Pons (tissue), 1 donor: ENCODE data around the gene NAV2.

Experiments used
- DNase-seq: peaks from one replicate; pipeline ENCODE4 v3.0.0-alpha.2; 2016; ENCODE audit warnings: low spot score

Gene NAV2

GRCh38 chr11:19683862-19684491, 28.7 kb upstream of the NAV2 start:
- no peak for DNase-seq

DNA sequence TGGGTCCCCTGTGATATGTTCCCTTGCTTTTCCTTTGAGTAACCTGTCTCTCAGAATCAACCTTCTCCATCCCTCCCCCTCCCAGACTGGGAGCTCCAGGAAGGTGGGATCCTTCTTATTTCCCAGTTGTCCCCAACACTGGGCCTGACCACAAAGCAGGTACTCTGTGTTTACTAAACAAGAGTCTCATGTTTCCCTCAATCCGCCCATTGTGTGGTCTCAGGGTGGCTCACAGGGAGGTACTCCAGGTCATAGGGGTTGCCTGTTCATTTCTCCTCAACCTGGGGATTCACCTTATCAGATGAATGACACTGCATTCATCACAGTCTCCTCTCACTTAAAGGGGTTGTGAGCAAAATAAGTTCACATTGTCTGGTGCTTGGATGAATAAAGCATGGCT, 26.4 kb upstream of the NAV2 start:
- no peak for DNase-seq

DNA sequence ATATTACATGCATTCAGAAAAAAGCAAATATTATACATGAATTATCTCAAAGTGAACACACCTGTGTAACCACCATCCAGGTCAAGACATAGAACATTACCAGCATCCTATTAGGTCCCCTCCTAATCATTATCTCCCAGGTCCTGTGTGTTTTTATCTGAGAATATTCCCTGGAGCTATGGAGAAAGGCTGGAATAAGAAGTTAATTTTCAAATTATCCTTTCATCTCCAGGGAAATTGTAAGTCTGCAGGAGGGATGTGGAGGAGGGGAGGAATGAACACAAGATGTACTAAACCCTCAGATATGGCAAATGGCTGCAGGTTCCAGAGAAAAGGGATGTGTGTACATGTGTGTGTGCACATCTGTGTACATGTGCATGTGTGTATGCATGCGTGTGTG, 25.2 kb upstream of the NAV2 start:
- no peak for DNase-seq

GRCh38 chr11:19689281-19690000, 23.2 kb upstream of the NAV2 start:
- no peak for DNase-seq

DNA sequence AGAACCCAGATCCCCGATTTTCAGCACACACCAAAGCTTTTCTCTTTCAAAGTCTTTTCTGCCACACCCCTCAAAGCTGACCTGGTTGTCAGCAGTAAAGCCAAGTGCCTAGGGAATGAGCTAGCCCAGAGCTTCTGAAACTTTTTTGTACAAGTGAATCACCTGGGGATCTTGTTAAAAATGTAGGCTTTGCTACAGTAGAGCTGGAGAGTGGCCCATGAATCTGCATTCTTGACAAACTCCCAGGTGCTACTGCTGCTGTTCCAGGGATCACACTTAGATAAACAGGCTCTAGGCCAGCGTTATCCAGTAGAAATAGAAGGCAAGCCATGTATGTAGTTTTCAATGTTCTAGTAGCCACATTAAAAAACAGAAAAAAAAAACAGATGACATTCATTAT, 21.8 kb upstream of the NAV2 start:
- no peak for DNase-seq

DNA sequence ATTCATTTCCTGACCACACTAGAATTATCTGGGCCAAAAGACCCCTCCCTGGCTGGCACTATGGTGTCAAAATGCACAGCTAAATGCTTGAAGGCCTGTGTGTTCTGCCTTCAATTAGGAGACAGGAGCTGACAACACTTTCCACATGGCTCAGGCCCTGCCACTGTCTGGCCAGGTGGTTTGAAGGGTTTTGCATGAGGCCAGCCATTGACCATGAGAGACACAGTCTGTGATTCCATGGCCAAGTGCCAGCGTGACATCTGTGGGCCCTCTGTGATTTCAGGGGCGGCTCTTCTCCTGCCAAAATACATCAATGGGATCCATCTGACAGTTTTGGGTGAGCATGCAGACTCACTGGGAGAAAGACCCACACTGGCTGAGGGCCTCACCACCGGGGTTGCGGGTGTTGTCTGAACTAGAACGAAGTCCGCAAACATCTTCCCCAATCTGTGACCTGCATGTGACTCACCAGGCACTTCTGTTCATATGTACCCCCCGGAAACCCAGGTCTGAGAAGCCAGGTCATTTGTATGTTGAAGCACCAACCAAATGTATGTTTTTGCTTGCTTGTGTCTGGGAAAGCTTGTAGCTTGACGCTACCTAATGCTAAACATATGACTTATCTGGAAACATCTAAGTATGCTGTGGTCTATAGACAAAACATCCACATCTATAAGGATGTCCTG, 20.7 kb upstream of the NAV2 start:
- DNase-seq, result no peak

- no peak for DNase-seq
These were observed 19.5 kb upstream of the NAV2 start for GRCh38 chr11:19693146-19693545.

DNA sequence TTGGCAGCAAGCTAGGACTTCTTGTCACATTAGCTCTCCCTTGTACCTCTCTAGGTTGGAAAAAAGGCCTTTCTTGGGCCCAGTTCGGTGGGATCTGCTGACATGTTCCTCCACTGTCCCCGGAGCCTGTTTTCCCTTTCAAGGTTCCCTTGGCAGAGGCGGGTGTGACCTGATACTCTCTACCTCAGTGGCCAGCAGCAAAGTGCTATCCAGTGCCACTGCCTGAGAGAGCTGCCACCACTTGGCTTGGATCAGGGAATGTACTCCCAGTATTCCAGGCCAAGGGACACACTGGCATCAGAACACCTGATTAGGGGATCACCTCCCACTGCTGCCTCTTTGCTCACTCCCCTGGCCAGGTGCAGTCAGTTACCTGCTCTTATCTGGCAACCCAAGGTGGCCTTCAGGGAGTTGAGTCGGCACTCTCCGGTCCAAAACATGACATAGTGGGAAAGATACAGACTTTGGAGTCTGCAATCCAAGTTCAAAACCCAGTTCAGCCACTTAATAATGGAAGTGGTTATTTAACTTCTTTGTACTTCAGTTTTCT, 17.8 kb upstream of the NAV2 start:
- no peak for DNase-seq

GRCh38 chr11:19696073-19696472, 16.6 kb upstream of the NAV2 start:
- DNase-seq, result no peak

- DNase-seq, result no peak
These were observed 15.7 kb upstream of the NAV2 start for GRCh38 chr11:19696904-19697303.

DNA sequence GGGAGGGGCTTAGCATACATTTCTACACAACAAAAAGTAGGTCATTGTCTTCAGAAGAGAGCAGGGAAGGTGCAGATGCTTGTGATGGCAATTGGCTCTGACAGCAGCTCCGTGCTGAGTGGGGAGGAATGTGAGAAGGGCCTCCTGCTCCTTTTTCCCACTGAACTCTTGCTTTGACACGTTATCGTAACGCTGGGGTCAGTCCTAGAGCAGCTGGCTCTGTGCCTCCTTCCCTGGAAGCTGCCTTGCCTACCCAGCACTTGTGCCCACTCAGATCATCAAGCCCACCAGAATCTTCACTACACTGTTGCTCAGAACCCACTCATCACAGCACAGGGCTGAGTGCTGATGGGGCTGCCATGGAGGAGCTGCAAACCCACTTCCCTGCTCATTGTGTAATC, 14.9 kb upstream of the NAV2 start:
- DNase-seq, result no peak

DNA sequence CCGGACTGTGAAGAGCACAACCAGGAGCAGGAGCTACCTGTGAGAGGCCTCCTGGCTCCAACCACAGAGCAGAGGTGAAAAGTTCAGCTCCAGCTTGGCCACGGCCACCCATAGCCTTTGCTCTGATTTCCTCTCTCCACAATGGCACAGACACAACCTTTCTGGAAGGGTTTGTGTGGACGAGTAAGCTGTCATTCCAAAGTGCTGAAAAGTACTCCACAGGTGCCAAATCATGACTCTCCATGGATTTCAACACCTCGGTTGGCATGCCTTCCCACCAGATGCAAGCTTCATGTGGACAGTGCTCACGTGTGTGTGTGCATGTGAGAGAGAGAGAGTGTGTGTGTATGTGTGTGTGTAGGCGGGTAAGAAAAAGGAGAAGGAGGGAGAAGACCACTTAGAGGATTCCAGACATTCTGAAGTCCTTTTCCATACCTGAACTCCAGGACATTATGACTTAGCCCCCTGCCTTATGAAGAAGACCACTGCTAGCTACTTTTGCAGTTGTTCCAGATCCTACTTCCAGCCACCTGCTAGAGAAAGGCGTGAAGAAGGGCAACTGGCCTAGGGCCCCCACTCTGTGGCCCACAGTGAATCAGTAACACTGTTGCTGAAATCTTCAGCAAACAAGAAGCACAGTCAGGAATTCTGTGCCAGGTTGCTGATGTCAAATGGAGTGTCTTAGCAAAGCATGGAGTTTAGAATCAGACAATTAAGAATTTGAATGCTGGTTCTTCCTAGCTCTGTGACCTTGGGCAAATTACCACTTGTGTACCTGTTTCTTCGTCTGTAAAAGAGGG, 13.9 kb upstream of the NAV2 start:
- DNase-seq, result no peak

GRCh38 chr11:19701421-19701820, 11.2 kb upstream of the NAV2 start:
- DNase-seq, result no peak

DNA sequence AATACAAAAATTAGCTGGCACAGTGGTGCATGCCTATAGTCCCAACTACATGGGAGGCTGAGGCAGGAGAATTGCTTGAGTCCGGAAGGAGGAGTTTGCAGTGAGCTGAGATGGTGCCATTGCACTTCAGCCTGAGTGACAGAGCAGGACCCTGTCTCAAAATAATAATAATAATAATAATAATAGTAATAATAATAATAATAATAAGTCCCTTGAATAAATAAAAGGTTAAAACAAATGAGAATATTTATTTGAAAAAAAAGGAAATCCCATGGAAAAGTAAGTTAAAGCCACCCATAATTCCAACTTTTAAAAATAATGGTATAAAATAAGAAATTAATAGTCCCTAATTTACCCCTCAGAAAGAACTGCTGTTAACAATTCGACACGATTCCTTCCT, 10.0 kb upstream of the NAV2 start:
- no peak for DNase-seq

DNA sequence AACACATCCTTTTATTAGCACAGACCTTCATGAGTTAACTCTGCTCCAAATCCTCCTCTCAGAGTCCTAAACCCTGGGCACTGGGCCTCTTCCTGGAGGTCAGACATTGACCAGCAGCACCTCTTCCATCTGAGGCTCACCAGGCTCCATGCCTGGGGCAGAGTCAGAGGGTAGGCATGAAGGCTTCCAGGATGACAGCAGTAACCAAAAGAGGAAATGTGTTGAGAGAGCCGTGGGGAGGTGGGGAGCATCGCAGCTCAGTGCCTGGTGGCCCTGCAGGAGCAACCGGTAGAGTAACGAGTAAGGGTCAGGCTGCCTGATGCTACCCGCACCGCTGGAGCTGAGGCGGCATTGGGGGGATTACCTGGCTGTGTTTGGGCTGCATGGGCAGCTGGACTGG, 9.4 kb upstream of the NAV2 start:
- DNase-seq, result no peak

GRCh38 chr11:19704213-19704612, 8.4 kb upstream of the NAV2 start:
- DNase-seq, result no peak

DNA sequence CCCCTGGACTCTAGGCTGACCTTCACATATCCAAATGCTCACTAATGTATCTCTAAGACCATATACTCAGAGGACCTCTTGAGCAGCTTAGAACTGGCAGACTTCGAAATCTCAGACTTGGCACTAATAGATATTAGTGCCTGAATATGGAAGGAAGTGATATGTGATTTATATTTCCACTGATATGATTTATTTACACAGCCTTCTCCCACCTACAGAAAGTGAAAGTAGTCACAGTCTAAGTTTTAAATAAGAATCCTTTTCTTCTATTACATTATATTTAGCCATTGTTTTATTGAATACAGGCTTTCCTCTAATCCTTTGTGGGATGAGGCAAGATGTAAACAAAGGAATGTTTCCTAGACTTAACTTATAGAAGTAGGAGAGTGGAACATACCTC, 6.7 kb upstream of the NAV2 start:
- no peak for DNase-seq

- peak; percentile 36 for DNase-seq
These were observed 741 bp upstream of the NAV2 start for GRCh38 chr11:19711911-19712280.

- no peak for DNase-seq
These were observed 772 bp downstream of the NAV2 start for GRCh38 chr11:19713196-19714021.

- DNase-seq, result no peak
These were observed 1.4 kb downstream of the NAV2 start for GRCh38 chr11:19714022-19714386.
